Measurements from ENCODE around the gene RRP1B.

Gene RRP1B

DNA sequence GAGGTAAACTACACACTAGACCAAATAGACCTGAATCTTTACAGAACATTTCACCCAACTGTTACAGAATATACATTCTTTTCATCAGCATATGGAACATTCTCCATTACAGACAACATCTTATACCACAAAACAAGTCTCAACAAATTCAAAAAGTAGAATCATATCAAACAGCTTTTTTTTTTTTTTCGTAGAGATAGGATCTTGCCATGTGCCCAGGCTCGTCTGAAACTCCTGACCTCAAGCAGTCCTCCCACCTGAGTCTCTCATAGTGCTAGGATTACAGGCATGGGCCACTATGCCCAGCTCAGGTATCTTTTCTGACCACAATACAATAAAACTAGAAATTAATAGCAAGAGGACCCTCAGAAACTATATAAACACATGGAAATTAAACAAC lies 36.6 kb upstream of the RRP1B start:
- H3K4me3 ChIP-seq, result no peak overlapping the region
- H3K9me3 ChIP-seq, result peaks cover 38% of the 10 kb centered on the region
- peaks cover 24% of the 10 kb centered on the region for H3K4me1 ChIP-seq
- no peaks in the 10 kb centered on the region for H3K27me3 ChIP-seq
- no peak overlapping the region for H3K27ac ChIP-seq
- H3K4me2 ChIP-seq, result no peak overlapping the region
- no peak for TF ChIP-seq Cebpa-rat (IDR thresholded peaks at IDR 0.05)
- no peaks in the 10 kb centered on the region for H4K20me1 ChIP-seq
- H3K36me3 ChIP-seq, result peaks cover 11% of the 10 kb centered on the region
- H3K9ac ChIP-seq, result no peak overlapping the region

DNA sequence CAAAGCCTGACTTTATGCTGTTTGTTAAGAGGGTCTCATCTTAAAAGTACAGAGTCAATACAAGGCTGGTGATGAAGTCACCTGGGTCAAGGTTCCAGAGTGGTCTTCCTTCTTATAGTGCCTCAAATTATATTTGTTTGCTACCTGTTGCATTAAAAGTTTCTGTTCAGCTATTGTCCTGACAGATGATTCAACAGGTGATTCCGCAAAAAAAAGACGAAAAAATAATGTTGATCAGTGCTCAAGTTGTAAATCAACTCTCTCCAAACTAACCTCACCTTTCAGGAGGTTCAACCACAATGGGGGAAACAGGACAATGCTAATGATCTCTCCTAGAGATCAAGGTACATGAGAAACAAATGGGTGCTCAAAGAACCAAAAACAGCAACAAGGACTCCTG lies 35.8 kb upstream of the RRP1B start:
- Histone ChIP-seq H4K20me1 (no peaks in the 10 kb centered on the region), H3K27me3 (no peaks in the 10 kb centered on the region), H3K9ac (no peak overlapping the region), H3K36me3 (peaks cover 16% of the 10 kb centered on the region), H3K4me2 (no peak overlapping the region), H3K9me3 (peaks cover 43% of the 10 kb centered on the region), H3K27ac (no peak overlapping the region), H3K4me1 (peaks cover 24% of the 10 kb centered on the region), H3K4me3 (no peak overlapping the region)
- no peak for TF ChIP-seq Cebpa-rat (IDR thresholded peaks at IDR 0.05)

GRCh38 chr21:43624339-43624738 lies 35.0 kb upstream of the RRP1B start:
- Histone ChIP-seq H3K36me3 (peaks cover 23% of the 10 kb centered on the region), H3K4me2 (no peak overlapping the region), H3K9me3 (peaks cover 43% of the 10 kb centered on the region), H3K9ac (no peak overlapping the region), H3K27me3 (no peaks in the 10 kb centered on the region), H3K27ac (no peak overlapping the region), H4K20me1 (no peaks in the 10 kb centered on the region), H3K4me1 (peaks cover 24% of the 10 kb centered on the region), H3K4me3 (no peak overlapping the region)
- TF ChIP-seq Cebpa-rat (IDR thresholded peaks at IDR 0.05), result no peak

DNA sequence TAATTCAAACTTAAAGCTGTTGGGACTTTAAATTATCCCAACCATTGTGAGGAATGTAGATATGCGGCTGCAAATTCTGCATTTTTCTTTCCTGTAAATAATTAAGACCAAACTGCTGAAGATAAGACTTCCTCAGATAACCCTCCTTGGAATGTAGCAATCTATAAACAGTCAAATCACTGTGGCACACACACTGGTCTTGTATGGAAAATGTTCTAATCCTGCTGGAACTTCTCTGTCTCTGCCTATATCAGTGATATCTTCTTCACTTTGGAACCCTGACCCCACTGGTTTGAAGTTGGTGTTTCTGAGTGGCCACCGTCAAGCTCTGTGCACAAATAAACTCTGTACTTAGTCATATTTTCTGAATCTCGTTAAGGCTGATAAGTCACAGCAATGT lies 33.0 kb upstream of the RRP1B start:
- H3K4me2 ChIP-seq, result no peak overlapping the region
- H3K4me1 ChIP-seq, result peaks cover 15% of the 10 kb centered on the region
- H3K4me3 ChIP-seq, result no peak overlapping the region
- H3K27me3 ChIP-seq, result no peaks in the 10 kb centered on the region
- peaks cover 24% of the 10 kb centered on the region for H3K9me3 ChIP-seq
- H3K27ac ChIP-seq, result no peak overlapping the region
- no peaks in the 10 kb centered on the region for H4K20me1 ChIP-seq
- peaks cover 13% of the 10 kb centered on the region for H3K36me3 ChIP-seq
- no peak overlapping the region for H3K9ac ChIP-seq
- no peak for TF ChIP-seq Cebpa-rat (IDR thresholded peaks at IDR 0.05)

DNA sequence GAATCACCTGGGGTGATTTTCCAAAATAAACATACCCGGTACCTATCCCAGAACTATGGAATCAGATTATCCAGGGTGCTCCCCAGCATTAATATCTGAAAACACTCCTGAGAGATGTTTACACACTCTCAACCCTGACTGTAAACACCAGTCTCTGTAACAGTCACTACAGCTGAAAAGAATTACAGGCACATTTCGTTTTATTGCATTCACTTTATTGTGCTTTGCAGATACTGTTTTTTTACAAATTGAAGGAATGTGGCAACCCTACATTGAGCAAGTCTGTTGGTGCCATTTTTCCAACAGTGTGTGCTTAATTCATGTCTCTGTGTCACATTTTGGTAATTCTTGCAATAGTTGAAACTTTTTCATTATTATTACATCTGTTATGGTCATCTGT lies 31.8 kb upstream of the RRP1B start:
- Histone ChIP-seq H3K27ac (no peak overlapping the region), H3K4me2 (no peak overlapping the region), H3K4me1 (peaks cover 3% of the 10 kb centered on the region), H3K36me3 (peaks cover 13% of the 10 kb centered on the region), H3K4me3 (no peak overlapping the region), H3K27me3 (no peaks in the 10 kb centered on the region), H4K20me1 (no peaks in the 10 kb centered on the region), H3K9me3 (peaks cover 24% of the 10 kb centered on the region), H3K9ac (no peak overlapping the region)
- no peak for TF ChIP-seq Cebpa-rat (IDR thresholded peaks at IDR 0.05)

GRCh38 chr21:43631411-43632107 lies 27.8 kb upstream of the RRP1B start:
- no peaks in the 10 kb centered on the region for H4K20me1 ChIP-seq
- H3K27ac ChIP-seq, result no peak overlapping the region
- peaks cover 13% of the 10 kb centered on the region for H3K36me3 ChIP-seq
- H3K9ac ChIP-seq, result no peak overlapping the region
- H3K4me2 ChIP-seq, result no peak overlapping the region
- H3K27me3 ChIP-seq, result no peaks in the 10 kb centered on the region
- peaks cover 24% of the 10 kb centered on the region for H3K9me3 ChIP-seq
- no peak for TF ChIP-seq Cebpa-rat (IDR thresholded peaks at IDR 0.05)
- no peak overlapping the region for H3K4me3 ChIP-seq
- H3K4me1 ChIP-seq, result no peaks in the 10 kb centered on the region

GRCh38 chr21:43632373-43632905 lies 26.9 kb upstream of the RRP1B start:
- no peak for TF ChIP-seq Cebpa-rat (IDR thresholded peaks at IDR 0.05)
- Histone ChIP-seq H3K4me2 (no peak overlapping the region), H4K20me1 (no peaks in the 10 kb centered on the region), H3K4me3 (no peak overlapping the region), H3K27ac (no peak overlapping the region), H3K9me3 (peaks cover 21% of the 10 kb centered on the region), H3K27me3 (no peaks in the 10 kb centered on the region), H3K36me3 (peaks cover 13% of the 10 kb centered on the region), H3K9ac (no peak overlapping the region), H3K4me1 (no peaks in the 10 kb centered on the region)

DNA sequence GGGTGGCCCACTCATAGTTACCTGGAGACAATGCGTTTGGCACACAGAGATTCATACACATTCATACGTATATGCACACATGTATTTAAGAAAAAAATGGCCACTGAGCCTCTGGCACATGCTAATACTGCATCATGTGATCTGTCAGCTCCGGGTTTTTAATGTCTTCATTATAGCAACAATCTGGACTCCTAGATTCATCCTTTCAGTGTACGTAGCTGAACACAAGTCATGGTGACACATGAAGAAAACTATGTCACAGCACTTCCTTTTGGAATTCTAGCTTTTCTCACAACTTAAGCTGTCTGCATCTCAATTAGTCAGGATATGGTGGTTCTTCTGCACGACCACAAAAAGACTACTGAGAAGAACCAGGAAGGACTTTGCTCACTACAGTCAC lies 24.7 kb upstream of the RRP1B start:
- no peaks in the 10 kb centered on the region for H3K36me3 ChIP-seq
- no peaks in the 10 kb centered on the region for H3K4me1 ChIP-seq
- no peaks in the 10 kb centered on the region for H3K27me3 ChIP-seq
- H4K20me1 ChIP-seq, result no peaks in the 10 kb centered on the region
- no peak for TF ChIP-seq Cebpa-rat (IDR thresholded peaks at IDR 0.05)
- no peak overlapping the region for H3K4me3 ChIP-seq
- no peak overlapping the region for H3K9ac ChIP-seq
- H3K4me2 ChIP-seq, result no peak overlapping the region
- H3K27ac ChIP-seq, result no peak overlapping the region
- H3K9me3 ChIP-seq, result no peaks in the 10 kb centered on the region; the same call in 1 of the 2 replicates

DNA sequence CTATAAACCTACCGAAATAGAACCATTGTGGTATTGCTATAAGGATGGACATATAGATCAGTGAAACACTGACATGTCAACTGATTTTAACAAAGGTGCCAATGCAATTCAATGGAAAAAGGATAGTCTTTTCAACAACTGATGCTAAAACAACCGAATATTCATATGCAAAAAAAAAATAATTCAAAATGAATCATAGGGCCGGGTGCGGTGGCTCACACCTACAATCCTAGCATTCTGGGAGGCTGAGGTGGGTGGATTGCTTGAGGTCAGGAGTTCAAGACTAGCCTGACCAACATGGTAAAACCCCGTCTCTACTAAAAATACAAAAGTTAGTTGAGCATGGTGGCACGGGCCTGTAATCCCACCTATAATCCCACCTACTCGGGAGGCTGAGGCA lies 23.9 kb upstream of the RRP1B start:
- no peaks in the 10 kb centered on the region for H3K27me3 ChIP-seq
- no peaks in the 10 kb centered on the region for H3K4me1 ChIP-seq
- TF ChIP-seq Cebpa-rat (IDR thresholded peaks at IDR 0.05), result no peak
- H3K4me2 ChIP-seq, result no peak overlapping the region
- H3K36me3 ChIP-seq, result no peaks in the 10 kb centered on the region
- H3K9me3 ChIP-seq, result no peaks in the 10 kb centered on the region
- no peaks in the 10 kb centered on the region for H4K20me1 ChIP-seq
- H3K4me3 ChIP-seq, result no peak overlapping the region
- no peak overlapping the region for H3K9ac ChIP-seq
- H3K27ac ChIP-seq, result no peak overlapping the region

- no peaks in the 10 kb centered on the region for H4K20me1 ChIP-seq
- no peak overlapping the region for H3K4me3 ChIP-seq
- H3K4me2 ChIP-seq, result no peak overlapping the region
- H3K36me3 ChIP-seq, result no peaks in the 10 kb centered on the region
- H3K27ac ChIP-seq, result no peak overlapping the region
- no peak for TF ChIP-seq Cebpa-rat (IDR thresholded peaks at IDR 0.05)
- H3K27me3 ChIP-seq, result no peaks in the 10 kb centered on the region
- H3K9me3 ChIP-seq, result no peaks in the 10 kb centered on the region
- H3K4me1 ChIP-seq, result no peaks in the 10 kb centered on the region
- H3K9ac ChIP-seq, result no peak overlapping the region
Observed at GRCh38 chr21:43637530-43638158, 21.7 kb upstream of the RRP1B start.
